ENCODE data around the gene MEOX1.
"Not testable (repeated sequence)": the region's sequence is repeated elsewhere in the genome, so short reads cannot be mapped to it uniquely, and the experiment has no call there.

MEOX1 gene

DNA sequence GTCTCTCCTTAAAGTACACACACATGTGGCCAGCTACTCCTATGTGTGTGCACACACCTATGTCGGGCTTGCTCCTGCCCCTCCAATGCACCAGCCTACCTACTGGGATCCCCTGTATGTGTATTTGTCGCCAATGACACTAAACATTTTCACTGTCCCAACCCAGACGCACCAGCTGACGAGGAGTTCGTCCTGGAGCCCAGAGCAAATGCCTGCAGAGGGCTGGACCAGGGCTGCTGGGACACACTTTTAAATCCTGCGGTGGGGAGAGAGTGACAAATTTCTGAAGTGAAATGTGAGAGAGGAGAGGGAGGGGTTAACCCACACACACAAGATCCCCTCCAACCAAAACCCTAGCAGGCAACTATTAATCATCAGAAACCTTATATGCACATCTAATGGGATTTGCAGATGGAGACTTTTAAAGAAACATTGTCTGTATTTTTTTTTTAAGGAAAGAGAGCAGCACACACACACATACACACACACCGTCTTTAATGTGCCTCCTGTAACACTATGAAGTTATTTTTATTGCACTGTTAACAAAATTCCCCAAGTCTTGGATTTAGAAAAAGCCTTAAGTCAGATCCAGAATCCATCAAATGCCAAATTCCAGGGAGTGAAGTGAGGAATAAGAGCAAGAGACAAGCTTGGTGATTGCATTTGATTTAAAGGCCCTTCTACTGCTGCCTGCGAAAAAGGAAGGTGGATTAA lies at the start of gene MEOX1:
Gene MEOX1, minus strand, starts transcription at position 224 of the 714 bp plus-strand sequence. CDS start 388 bp downstream, outside the sequence.
- peak; percentile 90 for FAIRE-seq

DNA sequence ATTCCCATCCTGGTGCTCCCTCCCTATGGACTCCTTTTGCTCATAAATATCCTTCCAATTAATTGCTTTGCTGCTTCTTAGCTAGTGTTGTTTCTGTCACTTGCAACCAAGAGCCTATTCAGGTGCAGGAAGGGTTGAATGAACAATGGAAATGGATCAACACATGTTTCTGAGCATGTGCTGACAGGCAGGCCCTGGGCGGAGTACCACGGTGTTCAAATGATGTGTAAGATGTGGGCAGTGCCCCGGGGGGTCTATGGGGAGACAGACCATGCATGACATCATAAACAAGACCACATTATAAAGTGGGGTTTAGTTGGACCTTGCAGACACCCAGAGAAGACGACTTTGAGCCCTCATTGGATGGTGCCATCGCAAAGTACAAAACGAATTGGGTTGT lies 48.4 kb upstream of the MEOX1 start:
- no peak for FAIRE-seq

- FAIRE-seq, result no peak
Observed at GRCh38 chr17:43709210-43709609, 47.5 kb upstream of the MEOX1 start.

DNA sequence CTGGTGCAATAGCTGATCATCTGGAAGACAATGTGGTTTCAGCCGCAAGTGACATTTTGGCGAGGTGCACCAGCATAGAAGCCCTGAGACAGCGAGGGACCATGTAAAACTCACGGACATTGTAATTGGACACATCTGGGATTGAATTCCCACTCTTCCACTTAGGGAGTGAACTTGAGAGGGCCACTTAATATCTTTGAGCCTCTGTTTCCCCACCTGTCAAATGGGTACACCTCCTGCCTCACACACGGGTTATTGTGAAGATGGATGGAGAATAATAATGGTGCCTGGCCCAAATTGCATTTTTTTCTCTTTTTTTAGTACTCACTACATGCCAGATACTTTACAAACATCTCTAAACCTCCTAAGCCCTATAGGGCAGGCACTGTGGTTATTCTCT lies 45.5 kb upstream of the MEOX1 start:
- no peak for FAIRE-seq

GRCh38 chr17:43706235-43706634 lies 44.5 kb upstream of the MEOX1 start:
- no peak for FAIRE-seq

GRCh38 chr17:43703630-43704029 lies 41.9 kb upstream of the MEOX1 start:
- FAIRE-seq, result no peak

DNA sequence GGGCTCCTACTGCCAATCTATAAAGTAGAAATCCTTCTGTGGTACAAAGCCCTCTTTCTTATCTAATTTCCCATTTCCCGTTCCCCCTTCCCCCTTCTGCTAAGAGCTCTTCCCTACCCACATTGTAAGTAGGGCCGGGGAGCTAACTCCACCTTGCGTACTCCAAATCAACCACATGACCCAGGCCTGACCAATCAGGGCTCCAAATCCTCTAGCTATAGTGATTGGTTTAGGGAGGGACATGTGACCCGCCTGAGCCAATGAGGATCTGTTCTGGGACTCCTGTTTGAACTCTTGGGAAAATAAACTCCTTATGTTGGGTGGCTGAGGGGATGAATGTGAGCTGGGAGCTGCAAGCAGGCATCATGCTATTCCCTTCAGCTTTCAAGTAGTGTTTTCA lies 40.9 kb upstream of the MEOX1 start:
- FAIRE-seq, result no peak

- no peak for FAIRE-seq
Observed at GRCh38 chr17:43701318-43701743, 39.6 kb upstream of the MEOX1 start.

DNA sequence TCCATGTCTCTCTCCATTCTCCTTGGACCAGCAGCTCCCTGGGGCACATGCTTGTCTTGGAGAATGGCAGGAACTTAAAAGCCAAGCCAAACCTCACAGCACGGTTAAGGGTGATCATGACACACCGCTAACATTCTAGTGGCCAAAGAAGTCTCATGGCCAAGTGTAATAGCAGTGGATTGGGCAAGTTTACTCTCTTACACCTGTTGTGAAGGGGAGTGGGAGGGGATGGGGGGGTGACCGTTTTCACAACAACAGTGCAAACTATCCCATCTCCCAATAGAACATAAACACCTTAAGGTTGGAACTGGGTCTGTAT lies 37.7 kb upstream of the MEOX1 start:
- FAIRE-seq, result no peak

GRCh38 chr17:43698678-43699437 lies 37.1 kb upstream of the MEOX1 start:
- no peak for FAIRE-seq

GRCh38 chr17:43697937-43698336 lies 36.2 kb upstream of the MEOX1 start:
- FAIRE-seq, result no peak

- FAIRE-seq, result no peak
Observed at GRCh38 chr17:43696891-43697290, 35.2 kb upstream of the MEOX1 start.

GRCh38 chr17:43695970-43696865 lies 34.5 kb upstream of the MEOX1 start:
- no peak for FAIRE-seq

DNA sequence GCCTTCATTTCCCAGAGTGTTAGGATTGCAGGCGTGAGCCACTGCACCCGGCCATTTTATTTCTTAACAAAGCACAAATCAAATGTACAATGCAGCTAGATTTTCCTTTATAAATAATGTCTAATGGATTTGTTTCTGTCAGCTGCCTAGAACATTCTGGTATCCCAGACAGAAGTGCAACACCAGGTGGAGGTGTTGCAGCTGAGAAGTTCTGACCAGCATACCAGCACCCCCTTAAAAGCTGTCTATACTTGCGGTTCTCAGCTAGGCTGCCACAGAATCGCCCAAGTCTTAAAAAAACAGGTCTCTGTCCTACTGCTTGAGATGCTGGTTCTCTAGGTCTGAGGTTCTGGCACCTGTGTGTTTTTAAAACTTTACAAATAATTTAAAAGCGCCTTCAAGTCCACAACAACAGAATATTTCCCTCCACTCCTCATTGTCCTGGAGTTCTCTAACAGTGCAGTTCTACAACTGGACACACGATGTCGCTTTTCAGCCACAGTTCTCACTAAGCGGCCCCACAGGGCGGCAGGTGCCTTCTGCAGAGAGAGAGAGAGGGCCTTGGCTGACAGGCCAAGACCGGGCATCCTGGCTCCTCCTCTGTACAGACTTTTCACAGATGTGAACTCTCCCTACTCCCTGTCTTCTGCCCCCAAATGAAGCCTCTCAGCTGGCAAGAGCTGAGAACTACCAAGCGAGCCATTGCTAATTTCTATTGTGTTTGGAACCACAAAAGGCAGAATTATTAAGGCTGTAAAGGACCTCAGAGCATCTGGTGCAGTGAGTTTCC lies 32.6 kb upstream of the MEOX1 start:
- FAIRE-seq, result peak; percentile 85

- no peak for FAIRE-seq
Observed at GRCh38 chr17:43691317-43691693, 29.6 kb upstream of the MEOX1 start.

DNA sequence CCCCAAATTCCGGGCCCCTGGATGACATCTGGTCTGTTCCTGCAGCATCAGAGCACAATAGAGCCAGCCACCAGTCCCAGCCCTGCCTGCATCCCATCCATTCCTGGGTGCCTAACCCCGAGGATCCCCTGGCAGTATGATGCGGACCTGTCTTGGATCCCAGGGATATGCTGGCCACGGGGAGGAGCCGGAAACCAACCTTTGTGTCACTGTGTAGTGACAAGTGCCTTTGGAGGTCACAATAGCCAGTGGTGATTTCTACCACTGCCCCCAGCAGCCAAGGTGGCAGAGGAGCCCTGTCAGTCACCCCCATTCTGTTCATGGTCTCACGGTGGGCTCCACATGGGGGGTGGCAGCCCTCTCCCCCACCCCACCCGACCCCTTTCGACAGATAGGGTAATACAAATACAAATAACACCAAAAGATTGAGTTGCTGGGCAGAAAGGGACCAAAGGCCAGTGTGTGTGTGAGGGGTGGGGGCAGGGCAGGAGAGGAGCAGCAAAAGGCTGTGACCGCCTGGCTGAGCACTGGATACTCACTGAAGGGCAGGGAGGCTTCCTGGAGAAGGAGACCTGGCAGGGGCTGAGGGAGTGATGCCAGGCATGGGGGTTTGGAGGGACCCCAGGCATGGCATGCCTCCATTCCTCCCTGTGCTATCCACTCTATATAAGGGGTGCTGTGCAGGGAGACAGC lies 29.0 kb upstream of the MEOX1 start:
- FAIRE-seq, result no peak

DNA sequence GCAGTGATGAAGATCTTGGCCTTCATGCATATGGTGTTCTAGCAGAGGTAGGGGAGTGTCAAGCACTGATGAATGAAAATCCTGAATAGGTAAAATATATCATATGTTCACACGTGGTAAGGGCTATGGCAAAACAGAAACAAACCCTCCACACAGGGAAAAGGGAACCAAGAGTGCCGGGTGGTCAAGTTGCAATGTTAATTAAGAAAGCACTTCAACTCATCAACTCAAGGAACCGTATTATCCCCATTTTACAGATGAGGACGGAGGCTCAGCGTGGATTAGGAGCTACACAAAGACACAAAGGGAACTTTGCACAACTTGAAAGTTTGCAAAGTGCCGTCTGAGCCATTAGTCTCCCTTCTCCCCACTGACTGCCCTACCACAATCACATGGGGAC lies 28.1 kb upstream of the MEOX1 start:
- FAIRE-seq, result no peak

GRCh38 chr17:43689131-43689530 lies 27.4 kb upstream of the MEOX1 start:
- FAIRE-seq, result no peak

DNA sequence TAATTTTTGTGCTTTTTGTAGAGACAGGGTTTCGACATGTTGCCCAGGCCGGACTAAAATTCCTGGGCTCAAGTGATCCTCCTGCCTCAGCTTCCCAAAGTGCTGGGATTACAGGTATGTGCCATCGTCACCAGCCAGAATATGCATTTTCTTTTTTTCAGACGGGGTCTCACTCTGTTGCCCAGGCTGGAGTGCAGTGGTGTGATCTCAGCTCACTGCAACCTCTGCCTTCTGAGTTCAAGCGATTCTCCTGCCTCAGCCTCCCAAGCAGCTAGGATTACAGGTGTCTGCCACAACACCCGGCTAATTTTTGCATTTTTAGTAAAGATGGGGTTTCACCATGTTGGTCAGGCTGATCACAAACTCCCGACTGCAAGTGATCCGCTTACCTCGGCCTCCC lies 25.2 kb upstream of the MEOX1 start:
- not testable (repeated sequence) for FAIRE-seq

DNA sequence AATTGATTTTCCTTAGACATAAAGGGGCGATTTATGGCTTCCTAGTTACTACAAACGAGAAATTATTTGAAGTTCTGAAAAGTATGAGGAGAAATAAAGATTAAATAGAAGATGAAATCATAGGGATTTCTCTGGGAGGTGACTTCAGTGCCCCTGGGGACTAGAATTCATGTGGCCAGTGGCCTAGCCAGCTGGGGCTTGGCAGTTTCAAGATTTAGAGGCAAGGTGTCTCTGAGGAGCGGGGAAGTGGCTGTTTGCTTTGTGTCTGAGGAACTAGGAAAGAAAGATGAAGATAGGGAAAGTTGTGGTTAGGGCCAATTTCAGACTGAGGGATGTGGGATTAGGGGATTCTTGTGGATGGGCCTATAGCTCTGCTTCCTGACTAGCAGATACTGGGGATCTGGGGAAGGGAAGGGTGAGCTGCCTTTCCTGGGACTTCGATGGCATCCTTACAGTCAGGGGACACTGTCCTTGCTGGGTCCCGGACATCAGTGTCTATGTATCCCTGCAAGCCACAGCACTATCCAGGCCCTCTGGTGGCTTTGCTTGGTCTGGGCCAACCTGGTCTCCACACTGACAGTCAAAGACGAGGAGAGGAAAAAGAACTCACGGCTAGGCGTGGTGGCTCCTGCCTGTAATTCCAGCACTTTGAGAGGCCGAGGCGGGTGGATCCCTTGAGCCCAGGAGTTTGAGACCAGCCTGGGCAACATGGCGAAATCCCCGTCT lies 22.4 kb upstream of the MEOX1 start:
- FAIRE-seq, result no peak

GRCh38 chr17:43680461-43680860 lies 18.7 kb upstream of the MEOX1 start:
- no peak for FAIRE-seq

Measured in TTC549 (cell line).